ENCODE results near the gene PSMB3. TPM values are rescaled to one million over a fixed set of nuclear protein-coding genes. Genes with fewer than 3 reads are reported as not detected.

Gene PSMB3
- total and polyA plus RNA-seq, 3 donors from 2014 or later, result 111 to 144 (median 113) TPM

DNA sequence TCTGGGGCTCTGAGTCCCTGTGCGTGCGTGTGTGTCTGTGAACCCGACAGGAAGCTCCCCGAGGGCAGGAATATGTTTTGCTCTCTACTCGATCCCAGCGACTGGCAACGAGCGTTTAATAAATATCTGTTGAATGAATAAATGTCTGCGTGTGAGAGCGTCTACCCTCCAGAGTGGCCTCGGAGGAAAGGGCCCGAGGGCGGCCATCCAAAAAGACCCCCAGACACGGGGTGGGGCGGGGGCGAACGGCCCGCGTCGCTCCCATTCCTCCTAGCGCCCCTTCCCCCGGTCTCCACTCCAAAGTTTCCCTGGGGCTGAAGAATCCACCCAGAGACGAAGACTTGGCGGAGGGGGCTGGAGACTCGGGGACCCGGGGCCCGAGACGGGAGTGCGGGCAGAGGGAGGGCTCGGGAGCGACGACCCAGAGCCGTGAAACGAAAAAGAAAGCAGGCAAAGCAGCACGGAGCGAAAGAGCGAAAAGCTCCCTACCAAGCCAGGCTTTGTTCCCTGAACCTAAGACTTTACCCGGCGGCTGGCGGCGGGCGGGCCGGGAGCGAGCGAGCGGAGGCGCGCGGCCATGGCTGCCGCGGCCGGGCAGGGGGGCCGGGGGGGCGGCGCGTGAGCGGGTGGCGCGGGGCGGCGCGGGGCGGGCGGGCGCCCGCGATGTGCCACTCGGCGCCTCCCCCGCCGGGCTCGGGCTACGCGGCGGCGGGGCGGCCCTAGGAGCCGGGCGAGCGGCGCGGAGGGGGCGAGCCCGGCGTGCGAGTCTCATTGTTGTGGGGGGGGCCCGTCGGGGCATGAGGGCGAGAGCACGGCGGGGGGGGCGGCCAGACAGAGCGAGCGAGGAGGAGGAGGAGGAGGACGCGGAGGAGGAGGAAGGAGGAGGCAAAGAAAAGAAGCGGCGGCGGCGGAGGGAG lies 47.7 kb upstream of the PSMB3 start, which contains the start of gene MLLT6:
TSS of gene MLLT6 (plus strand) at position 668 of the 917 bp plus-strand sequence. CDS start 360 bp downstream, outside the sequence.
- intact Hi-C loops (cut with DNase I; ENCODE audit: low total_unique reads), result no loop called here
- WGBS, 2 donors, result 1% methylated on average over 29 to 68 of the region's 100 CpGs
- no peaks in the 10 kb centered on the region for H3K36me3 ChIP-seq (ENCODE audit: low read depth, missing control alignments)
- TF ChIP-seq CTCF (IDR thresholded peaks at IDR 0.05) (no peak), POLR2A (IDR thresholded peaks at IDR 0.05) (no peak)
- H3K9me3 ChIP-seq, result no peaks in the 10 kb centered on the region
- H3K4me3 ChIP-seq, result peak within 1 kb of the TSS; percentile 72 to 91
- H3K27me3 ChIP-seq, result no peaks in the 10 kb centered on the region
- DNase-seq, result peak; percentile 88
- peak within 1 kb of the TSS; percentile 88 to 98 for H3K27ac ChIP-seq
- H3K4me1 ChIP-seq, result peaks cover 31% of the 10 kb centered on the region

DNA sequence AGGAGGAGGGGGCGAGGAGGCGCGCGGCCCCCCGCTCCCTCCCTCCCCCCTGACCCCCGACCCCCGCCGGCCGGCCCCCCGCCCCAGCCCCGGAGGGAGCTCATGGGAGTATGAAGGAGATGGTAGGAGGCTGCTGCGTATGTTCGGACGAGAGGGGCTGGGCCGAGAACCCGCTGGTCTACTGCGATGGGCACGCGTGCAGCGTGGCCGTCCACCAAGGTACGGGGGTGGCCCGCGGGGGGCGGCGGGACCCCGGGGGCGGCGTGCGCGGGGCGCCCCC lies 47.1 kb upstream of the PSMB3 start:
- no peaks in the 10 kb centered on the region for H3K36me3 ChIP-seq (ENCODE audit: low read depth, missing control alignments)
- intact Hi-C loops (cut with DNase I; ENCODE audit: low total_unique reads), result no loop called here
- H3K27me3 ChIP-seq, result no peaks in the 10 kb centered on the region
- peaks cover 31% of the 10 kb centered on the region for H3K4me1 ChIP-seq
- DNase-seq, result no peak
- peak overlapping the region; percentile 72 to 91 for H3K4me3 ChIP-seq
- TF ChIP-seq CTCF (IDR thresholded peaks at IDR 0.05) (no peak), POLR2A (IDR thresholded peaks at IDR 0.05) (no peak)
- WGBS, 2 donors, result 0 to 1% methylated on average over 5 to 17 of the region's 32 CpGs
- H3K9me3 ChIP-seq, result no peaks in the 10 kb centered on the region
- peak overlapping the region; percentile 88 to 98 for H3K27ac ChIP-seq

DNA sequence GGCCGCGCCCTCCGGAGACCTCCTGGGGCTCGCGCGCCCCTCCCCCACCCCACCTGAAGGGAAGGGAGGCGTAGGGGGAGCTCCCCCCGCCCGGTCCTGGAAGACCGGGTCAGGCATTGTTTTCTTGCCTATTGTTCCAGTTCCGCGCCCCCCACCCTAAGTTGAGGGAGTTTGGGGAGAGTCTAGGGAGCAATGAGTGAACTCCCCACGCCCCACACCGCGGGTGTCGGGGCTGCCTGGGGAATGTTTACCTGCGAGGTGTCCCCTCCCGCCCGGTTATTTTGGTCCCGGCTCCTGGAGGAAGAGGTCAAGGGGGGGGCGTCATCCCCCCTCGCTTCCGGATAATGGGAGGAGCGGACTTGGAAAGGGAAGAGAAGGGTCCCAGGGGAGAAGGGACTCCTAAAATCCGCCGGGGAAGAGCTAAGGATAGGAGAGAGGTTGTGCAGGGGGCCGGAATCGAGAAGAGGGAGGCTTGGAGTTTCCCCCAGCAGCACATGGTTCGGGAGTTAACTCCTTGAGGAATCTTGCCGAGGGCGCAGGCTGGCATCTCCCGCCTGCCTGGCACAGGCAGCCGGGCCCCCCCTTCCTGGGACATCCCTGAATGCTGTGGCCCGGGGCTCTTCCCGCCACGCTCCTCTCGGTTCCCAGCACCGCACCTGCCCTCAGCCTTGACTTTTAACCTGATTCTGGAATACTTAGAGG lies 46.6 kb upstream of the PSMB3 start:
- no peaks in the 10 kb centered on the region for H3K36me3 ChIP-seq (ENCODE audit: low read depth, missing control alignments)
- TF ChIP-seq POLR2A (IDR thresholded peaks at IDR 0.05) (no peak), CTCF (IDR thresholded peaks at IDR 0.05) (no peak)
- no peaks in the 10 kb centered on the region for H3K27me3 ChIP-seq
- H3K9me3 ChIP-seq, result no peaks in the 10 kb centered on the region
- WGBS, 2 donors, result 0 to 2% methylated on average over 28 to 34 of the region's 38 CpGs
- intact Hi-C loops (cut with DNase I; ENCODE audit: low total_unique reads), result no loop called here
- peak overlapping the region; percentile 88 to 98 for H3K27ac ChIP-seq
- peak overlapping the region; percentile 72 to 91 for H3K4me3 ChIP-seq
- DNase-seq, result peak; percentile 73
- H3K4me1 ChIP-seq, result peaks cover 30% of the 10 kb centered on the region

DNA sequence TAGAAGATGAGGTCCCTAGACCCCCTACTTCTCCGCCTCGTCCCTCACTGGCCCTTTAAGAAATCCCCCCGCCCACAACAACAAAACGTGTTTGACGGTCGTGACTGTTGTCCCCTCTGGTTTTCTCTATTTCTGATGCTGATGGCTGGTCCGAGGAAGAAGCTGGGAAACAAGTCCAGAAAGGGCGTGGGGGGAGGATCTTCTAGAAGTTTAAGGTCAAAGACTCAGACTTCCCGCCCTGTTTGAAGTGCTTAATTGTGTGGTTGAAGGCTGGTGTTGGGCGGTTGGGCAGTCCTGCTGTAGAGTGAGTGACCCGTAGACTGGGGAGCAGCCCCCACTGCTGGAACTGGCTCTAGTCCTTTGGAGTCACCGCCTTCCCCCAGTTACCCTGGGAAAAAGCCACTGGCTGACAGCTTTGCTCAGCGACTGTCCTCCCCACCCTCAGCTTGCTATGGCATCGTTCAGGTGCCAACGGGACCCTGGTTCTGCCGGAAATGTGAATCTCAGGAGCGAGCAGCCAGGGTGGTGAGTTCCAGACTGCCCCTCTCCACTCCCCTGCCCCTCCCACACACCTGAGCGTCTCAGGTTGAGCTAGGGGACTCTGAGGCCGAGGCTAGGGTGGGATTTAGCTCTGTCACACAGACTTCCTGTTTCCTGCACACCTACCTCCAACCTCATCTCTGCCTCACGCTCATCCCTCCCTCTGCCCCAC lies 45.9 kb upstream of the PSMB3 start:
- no peaks in the 10 kb centered on the region for H3K9me3 ChIP-seq
- intact Hi-C loops (cut with DNase I; ENCODE audit: low total_unique reads), result no loop called here
- DNase-seq, result peak; percentile 68

More for the DNA sequence above, 45.9 kb upstream of the PSMB3 start:
- WGBS, 2 donors, result 11 to 13% methylated on average over 12 to 20 of the region's 20 CpGs
- peak overlapping the region; percentile 88 to 98 for H3K27ac ChIP-seq
- H3K4me1 ChIP-seq, result peaks cover 23% of the 10 kb centered on the region
- no peaks in the 10 kb centered on the region for H3K36me3 ChIP-seq (ENCODE audit: low read depth, missing control alignments)
- TF ChIP-seq CTCF (IDR thresholded peaks at IDR 0.05) (no peak), POLR2A (IDR thresholded peaks at IDR 0.05) (no peak)
- H3K4me3 ChIP-seq, result peak overlapping the region; percentile 72 to 91
- no peaks in the 10 kb centered on the region for H3K27me3 ChIP-seq
